GM10248 (cell line): Measurements from ENCODE around the gene SLC45A1.
"Not testable (repeated sequence)": the region's sequence is repeated elsewhere in the genome, so short reads cannot be mapped to it uniquely, and the experiment has no call there.

Source experiments
- CTCF ChIA-PET: fragments of 300-600 bp; sonication (Branson Sonifier 250); formaldehyde crosslinking; extraction: SDS; loops from one replicate; lab custom pipeline; 2021; ENCODE audit warnings: antibody characterized with exemption; lab: Yijun Ruan, JAX
- POLR2A ChIA-PET: fragments of 350-650 bp; sonication (Branson Sonifier 250); formaldehyde crosslinking; extraction: SDS; loops from one replicate; lab custom pipeline; 2020; ENCODE audit warnings: antibody characterized with exemption; lab: Yijun Ruan, JAX
- DNase-seq: peaks from one replicate; pipeline ENCODE4 v3.0.0; 2012; ENCODE audit errors: extremely low spot score
- TF ChIP-seq, protein P1 (sequence below): IDR thresholded peaks from 2 replicates; pipeline ENCODE4 v1.5.1; 2012; ENCODE audit warnings: mild to moderate bottlenecking, low read depth; ENCODE audit errors: extremely low read depth, missing control alignments, control extremely low read depth

Gene SLC45A1

DNA sequence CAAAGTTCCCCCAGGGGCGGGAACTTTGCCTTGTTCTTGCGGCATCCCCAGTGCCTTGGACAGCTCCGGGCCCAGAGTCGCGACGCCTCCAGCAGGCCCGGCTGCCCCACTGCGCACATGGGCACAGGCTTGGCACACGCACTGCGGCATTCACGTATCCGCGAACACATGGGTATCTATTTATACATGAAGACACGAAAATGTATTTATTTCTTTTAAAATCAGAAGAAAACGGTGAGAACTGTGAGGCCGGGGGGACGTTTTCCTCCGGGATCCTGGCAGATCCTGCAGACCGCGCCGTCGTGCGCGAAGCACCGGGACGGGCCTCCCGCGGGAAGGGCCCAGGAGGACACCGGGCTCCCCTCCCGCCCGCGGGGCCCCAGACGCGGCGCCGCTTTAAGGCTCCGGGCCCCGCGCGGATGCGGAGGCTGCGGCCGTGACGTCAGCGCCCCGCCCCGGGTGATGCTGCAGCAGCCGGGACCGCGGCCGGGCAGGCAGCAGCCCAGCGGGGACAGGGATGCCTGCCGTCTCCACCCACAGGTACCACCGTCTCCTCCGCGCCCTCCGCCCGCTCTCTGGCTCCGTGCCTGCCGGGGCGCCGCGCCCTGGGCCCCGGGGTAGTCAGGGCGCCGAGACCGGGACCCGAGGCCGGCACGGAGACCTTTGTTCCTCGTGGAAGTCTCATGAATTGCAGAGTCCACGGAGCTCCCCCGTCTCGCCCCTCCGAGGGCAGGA lies at the start of gene SLC45A1:
SLC45A1 (plus strand) TSS at position 468 of the 735 bp plus-strand sequence. CDS start 6,216 bp downstream, outside the sequence.
- TF ChIP-seq, protein P1, sequence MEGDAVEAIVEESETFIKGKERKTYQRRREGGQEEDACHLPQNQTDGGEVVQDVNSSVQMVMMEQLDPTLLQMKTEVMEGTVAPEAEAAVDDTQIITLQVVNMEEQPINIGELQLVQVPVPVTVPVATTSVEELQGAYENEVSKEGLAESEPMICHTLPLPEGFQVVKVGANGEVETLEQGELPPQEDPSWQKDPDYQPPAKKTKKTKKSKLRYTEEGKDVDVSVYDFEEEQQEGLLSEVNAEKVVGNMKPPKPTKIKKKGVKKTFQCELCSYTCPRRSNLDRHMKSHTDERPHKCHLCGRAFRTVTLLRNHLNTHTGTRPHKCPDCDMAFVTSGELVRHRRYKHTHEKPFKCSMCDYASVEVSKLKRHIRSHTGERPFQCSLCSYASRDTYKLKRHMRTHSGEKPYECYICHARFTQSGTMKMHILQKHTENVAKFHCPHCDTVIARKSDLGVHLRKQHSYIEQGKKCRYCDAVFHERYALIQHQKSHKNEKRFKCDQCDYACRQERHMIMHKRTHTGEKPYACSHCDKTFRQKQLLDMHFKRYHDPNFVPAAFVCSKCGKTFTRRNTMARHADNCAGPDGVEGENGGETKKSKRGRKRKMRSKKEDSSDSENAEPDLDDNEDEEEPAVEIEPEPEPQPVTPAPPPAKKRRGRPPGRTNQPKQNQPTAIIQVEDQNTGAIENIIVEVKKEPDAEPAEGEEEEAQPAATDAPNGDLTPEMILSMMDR = no peak
- peak; percentile 86 for DNase-seq
- ChIA-PET POLR2A (no interaction called here), CTCF (interaction anchor here (0.9 to 1.7 kb wide), 4 partner anchors 10 to 335 kb away, joined by 3 to 9 read pairs (median 3); no protein-coding TSS in a partner anchor)

DNA sequence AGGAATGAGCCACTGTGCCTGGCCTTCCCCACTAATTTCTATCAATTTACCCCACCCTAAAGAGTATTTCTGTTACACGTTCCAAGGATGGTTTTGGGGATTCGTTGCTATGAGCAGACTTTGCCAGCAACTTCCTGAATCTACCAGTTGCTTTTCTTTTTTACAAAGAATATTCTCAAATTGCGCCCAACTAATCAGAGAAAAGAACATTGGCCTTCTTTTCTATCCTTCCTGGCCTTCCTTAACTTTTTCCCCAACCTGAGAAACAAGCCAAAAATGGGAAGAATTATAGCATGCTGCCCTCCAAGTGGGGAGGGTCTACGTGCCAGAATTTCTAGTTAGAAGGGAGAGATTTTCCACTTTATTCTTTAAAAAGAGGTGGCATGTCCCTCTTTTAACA lies 44.9 kb upstream of the SLC45A1 start:
- POLR2A ChIA-PET = no interaction called here
- DNase-seq = no peak
- CTCF ChIA-PET = no interaction called here
- TF ChIP-seq, protein P1 = no peak

DNA sequence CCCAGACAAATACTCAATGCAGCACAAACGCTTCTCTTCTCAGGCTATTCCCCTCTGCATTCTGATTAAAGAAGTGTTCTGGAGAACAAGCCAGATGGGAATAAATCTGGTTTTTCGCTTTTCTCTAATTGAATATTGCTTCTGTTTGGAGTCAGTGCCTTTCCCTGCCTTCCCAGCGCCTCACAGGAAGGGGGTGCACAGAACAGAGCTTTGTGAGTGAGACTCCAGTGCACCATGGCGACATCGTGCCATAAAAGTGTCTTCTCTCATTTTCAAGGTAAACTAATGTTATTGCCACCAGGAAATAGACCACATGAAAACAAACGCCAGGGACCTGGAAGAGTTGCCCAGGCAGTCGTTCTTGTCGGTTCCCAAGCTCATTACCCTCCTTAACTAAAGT lies 43.6 kb upstream of the SLC45A1 start:
- ChIA-PET POLR2A (no interaction called here), CTCF (interaction anchor here (0.6 kb wide), 1 partner anchor 24 kb away, joined by 3 read pairs; no protein-coding TSS in a partner anchor)

GRCh38 chr1:8276173-8276914 lies 41.6 kb upstream of the SLC45A1 start:
- no peak for DNase-seq
- TF ChIP-seq, protein P1 = no peak
- POLR2A ChIA-PET = no interaction called here
- CTCF ChIA-PET = interaction anchor here (1.1 kb wide), 1 partner anchor 13 kb away, joined by 3 read pairs; no protein-coding TSS in a partner anchor

More for the DNA sequence above, 43.6 kb upstream of the SLC45A1 start:
- no peak for DNase-seq
- TF ChIP-seq, protein P1 = no peak

DNA sequence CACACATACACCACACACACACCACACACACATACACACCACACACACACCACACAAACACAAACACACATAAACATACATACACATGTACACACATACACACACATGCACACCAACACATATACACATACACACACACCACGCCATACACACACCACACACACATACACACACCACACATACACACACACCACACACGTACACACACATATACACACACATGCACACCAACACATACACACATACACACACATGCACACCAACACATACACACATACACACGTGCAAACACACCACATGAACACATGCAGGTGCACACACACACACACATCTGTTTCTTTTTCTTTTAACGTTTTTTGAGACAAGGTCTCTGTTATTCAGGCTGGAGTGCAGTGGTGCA lies 41.0 kb upstream of the SLC45A1 start:
- CTCF ChIA-PET = no interaction called here
- TF ChIP-seq, protein P1 = no peak
- no peak for DNase-seq
- POLR2A ChIA-PET = no interaction called here

GRCh38 chr1:8278677-8279076 lies 39.2 kb upstream of the SLC45A1 start:
- DNase-seq, POLR2A ChIA-PET: not testable (repeated sequence)

DNA sequence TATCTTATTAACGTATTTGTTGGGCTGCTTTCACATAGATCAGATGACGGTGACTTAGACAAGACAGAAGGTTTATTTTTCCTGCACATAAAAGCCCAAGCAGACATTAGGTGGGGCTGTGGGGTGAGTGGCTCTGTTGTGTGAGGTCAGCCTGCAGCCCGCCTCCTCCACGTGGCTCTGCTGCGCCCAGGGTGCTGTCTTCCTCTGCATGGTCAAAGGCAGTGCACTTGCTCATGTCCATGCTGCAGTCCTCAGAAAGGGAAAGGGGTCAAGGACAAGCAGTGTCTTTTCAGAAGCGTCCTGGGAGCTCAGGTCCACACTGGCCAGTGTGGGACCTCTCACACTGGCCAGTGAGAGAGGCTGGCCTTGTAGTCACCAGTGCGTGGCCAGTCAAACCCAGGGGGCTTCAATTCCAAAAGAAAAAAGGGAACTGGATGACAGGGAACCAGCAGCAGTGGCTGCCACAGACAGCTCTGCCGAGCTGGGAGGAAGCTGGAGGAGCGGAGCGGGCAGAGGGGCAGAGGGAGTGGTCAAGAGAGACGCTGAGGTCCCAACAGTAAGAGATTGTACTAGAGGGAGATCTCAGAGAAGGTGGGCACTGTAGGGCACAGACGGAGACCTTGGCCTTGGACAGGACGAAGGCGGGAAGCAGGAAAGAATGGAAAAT lies 35.9 kb upstream of the SLC45A1 start:
- ChIA-PET CTCF (no interaction called here), POLR2A (no interaction called here)
- TF ChIP-seq, protein P1 = no peak
- no peak for DNase-seq

More at GRCh38 chr1:8278677-8279076, 39.2 kb upstream of the SLC45A1 start:
- CTCF ChIA-PET = interaction anchor here (1.1 kb wide), 1 partner anchor 206 kb away, joined by 3 read pairs; no protein-coding TSS in a partner anchor
